OCI-LY7 (cell line): Measurements from ENCODE around the gene DOHH.

Experiments used
- EZH2phosphoT487 ChIP-seq: fragments of 200-600 bp; sonication (generic); IDR thresholded peaks from 2 replicates; pipeline ENCODE4 v1.6.1; 2018; ENCODE audit warnings: low read depth, borderline replicate concordance, mild to moderate bottlenecking, mixed run types, antibody characterized with exemption, low read length, moderate library complexity, mixed read lengths
- TF ChIP-seq, protein P1 (sequence below): fragments of 200-600 bp; sonication (generic); conservative IDR thresholded peaks from 2 replicates; pipeline ENCODE4 v1.5.1; 2014; ENCODE audit warnings: mild to moderate bottlenecking, antibody characterized with exemption, low read length, moderate library complexity, mixed read lengths

DNA sequence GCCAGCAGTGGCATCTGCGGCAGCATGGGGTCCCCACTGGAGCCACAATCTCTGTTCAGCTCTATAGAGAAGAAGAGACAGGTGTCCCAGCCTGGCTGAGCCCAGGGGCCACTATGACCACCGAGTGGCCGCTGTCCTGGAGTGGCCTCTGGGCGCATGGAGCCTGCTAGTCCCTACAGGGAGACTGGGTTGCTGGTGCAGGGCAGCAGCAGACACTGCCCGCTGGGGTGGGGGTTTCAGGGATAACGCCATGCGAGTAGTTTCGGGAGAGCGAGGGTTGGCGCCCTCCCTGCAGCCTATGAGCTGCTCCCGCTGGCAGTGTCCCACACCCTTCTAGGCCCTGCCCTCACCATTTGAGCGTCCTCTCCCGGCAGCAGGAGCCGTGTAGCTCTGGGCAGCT is 27.6 kb upstream of the DOHH start:
- no peak for TF ChIP-seq EZH2phosphoT487
- TF ChIP-seq, protein P1, sequence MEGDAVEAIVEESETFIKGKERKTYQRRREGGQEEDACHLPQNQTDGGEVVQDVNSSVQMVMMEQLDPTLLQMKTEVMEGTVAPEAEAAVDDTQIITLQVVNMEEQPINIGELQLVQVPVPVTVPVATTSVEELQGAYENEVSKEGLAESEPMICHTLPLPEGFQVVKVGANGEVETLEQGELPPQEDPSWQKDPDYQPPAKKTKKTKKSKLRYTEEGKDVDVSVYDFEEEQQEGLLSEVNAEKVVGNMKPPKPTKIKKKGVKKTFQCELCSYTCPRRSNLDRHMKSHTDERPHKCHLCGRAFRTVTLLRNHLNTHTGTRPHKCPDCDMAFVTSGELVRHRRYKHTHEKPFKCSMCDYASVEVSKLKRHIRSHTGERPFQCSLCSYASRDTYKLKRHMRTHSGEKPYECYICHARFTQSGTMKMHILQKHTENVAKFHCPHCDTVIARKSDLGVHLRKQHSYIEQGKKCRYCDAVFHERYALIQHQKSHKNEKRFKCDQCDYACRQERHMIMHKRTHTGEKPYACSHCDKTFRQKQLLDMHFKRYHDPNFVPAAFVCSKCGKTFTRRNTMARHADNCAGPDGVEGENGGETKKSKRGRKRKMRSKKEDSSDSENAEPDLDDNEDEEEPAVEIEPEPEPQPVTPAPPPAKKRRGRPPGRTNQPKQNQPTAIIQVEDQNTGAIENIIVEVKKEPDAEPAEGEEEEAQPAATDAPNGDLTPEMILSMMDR: no peak
